ENCODE measurements around the gene MEF2C.

DNA sequence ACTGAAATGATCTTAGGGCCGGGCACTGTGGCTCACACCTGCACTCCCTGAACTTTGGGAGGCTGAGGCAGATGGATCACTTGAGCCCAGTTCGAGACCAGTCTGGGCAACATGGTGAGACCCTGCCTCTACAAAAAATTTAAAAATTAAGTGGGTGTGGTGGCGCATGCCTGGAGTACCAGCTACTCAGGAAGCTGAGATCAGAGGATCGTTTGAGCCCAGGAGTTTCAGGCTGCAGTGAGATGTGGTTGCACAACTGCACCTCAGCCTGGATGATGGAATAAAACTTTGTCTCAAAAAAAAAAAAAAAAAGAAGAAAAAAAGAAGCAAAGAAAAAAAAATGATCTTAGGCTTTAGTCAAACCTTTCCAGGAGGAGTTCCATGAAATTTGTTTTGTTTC, 41.8 kb downstream of the MEF2C start:
- TF ChIP-seq CTCF (IDR thresholded peaks at IDR 0.05; ENCODE audit: insufficient read depth, low read depth, low read length), result no peak
- no peak for TF ChIP-seq EZH2 (IDR thresholded peaks at IDR 0.05; ENCODE audit: insufficient read depth, low read length)
